HepG2 (cell line): ENCODE data around the gene HYCC2. TPM values are rescaled to one million over a fixed set of nuclear protein-coding genes. Genes with fewer than 3 reads are reported as not detected.
A peak's percentile ranks its signal among the peaks of the same experiment; 100 is the strongest.

ENCODE experiments used
- ARID3A ChIP-seq: IDR thresholded peaks from 2 replicates; pipeline ENCODE4 v1.6.1; 2012; ENCODE audit warnings: low read depth, low read length, improper control_type of control experiment
- ARID4A ChIP-seq: sonication (generic); formaldehyde crosslinking; IDR thresholded peaks from 2 replicates; pipeline ENCODE4 v1.5.0; 2020; ENCODE audit warnings: mild to moderate bottlenecking, missing genetic modification reagents, borderline replicate concordance
- CREB3 ChIP-seq: sonication (generic); formaldehyde crosslinking; IDR thresholded peaks from 2 replicates; pipeline ENCODE4 v1.5.0; 2020; ENCODE audit warnings: missing genetic modification reagents
- GZF1 ChIP-seq: sonication (generic); formaldehyde crosslinking; IDR thresholded peaks from 2 replicates; pipeline ENCODE4 v1.5.1; 2020; ENCODE audit warnings: mild to moderate bottlenecking, missing genetic modification reagents
- KLF16 ChIP-seq, 2 experiments: sonication (generic) in 1 of 2; formaldehyde crosslinking in 1 of 2; IDR thresholded peaks; 2 replicates each; pipeline versions ENCODE4 v1.6.1 to v1.8.0; 2016 to 2023; ENCODE audit warnings: missing genetic modification reagents in 2 of 2, missing compliant biosample characterization in 1 of 2
- LRRFIP1 ChIP-seq: sonication (generic); formaldehyde crosslinking; conservative IDR thresholded peaks from 2 replicates; pipeline ENCODE4 v1.4.0; 2020; ENCODE audit warnings: missing genetic modification reagents
- MAFG ChIP-seq: sonication (generic); formaldehyde crosslinking; IDR thresholded peaks from 2 replicates; pipeline ENCODE4 v1.5.1; 2020; ENCODE audit warnings: mild to moderate bottlenecking, missing genetic modification reagents
- MIXL1 ChIP-seq: IDR thresholded peaks from 2 replicates; pipeline ENCODE4 v1.6.1; 2016
- PHF21A ChIP-seq: sonication (generic); formaldehyde crosslinking; IDR thresholded peaks from 2 replicates; pipeline ENCODE4 v1.5.0; 2020; ENCODE audit warnings: mild to moderate bottlenecking, missing genetic modification reagents
- TEAD3 ChIP-seq: optimal IDR thresholded peaks from 2 replicates; pipeline ENCODE3; 2016; ENCODE audit warnings: borderline replicate concordance
- ZBTB21 ChIP-seq: sonication (generic); formaldehyde crosslinking; IDR thresholded peaks from 2 replicates; pipeline ENCODE4 v1.4.0; 2020; ENCODE audit warnings: missing genetic modification reagents
- ZMYM3 ChIP-seq: sonication (generic); formaldehyde crosslinking; IDR thresholded peaks from 2 replicates; pipeline ENCODE4 v1.5.1; 2020; ENCODE audit warnings: mild to moderate bottlenecking, missing genetic modification reagents
- ZNF251 ChIP-seq: sonication (generic); formaldehyde crosslinking; IDR thresholded peaks from 2 replicates; pipeline ENCODE4 v1.9.0; 2021; ENCODE audit warnings: mild to moderate bottlenecking, missing genetic modification reagents
- ZNF3 ChIP-seq: IDR thresholded peaks from 2 replicates; pipeline ENCODE4 v1.7.0; 2017; ENCODE audit warnings: inconsistent platforms
- ZNF414 ChIP-seq: sonication (generic); formaldehyde crosslinking; IDR thresholded peaks from 2 replicates; pipeline ENCODE4 v1.5.0; 2020; ENCODE audit warnings: missing genetic modification reagents
- ZNF441 ChIP-seq: sonication (generic); formaldehyde crosslinking; IDR thresholded peaks from 2 replicates; pipeline ENCODE4 v1.7.0; 2021; ENCODE audit warnings: missing genetic modification reagents, borderline replicate concordance
- ZNF704 ChIP-seq: sonication (generic); formaldehyde crosslinking; IDR thresholded peaks from 2 replicates; pipeline ENCODE4 v1.8.1; 2023; ENCODE audit warnings: mild to moderate bottlenecking, inconsistent platforms, moderate library complexity, missing genetic modification reagents, borderline replicate concordance
- polyA plus RNA-seq, 8 experiments: library from polyadenylated mRNA; depleted of rRNA in 3 of 8; stranded (reverse) in 7 of 8; unstranded in 1 of 8; fragments of >200 nt; fragmentation: Illumina TruSeq in 4 of 8; extraction: Trizol in 4 of 8; gene quantifications; 2 replicates each; pipeline versions ENCODE4 v1.2.1 to v1.2.3, GENCODE V29; 2011 to 2016; ENCODE audit warnings: low read depth in 4 of 8, missing spikeins in 1 of 8, mixed read lengths in 1 of 8; ENCODE audit not compliant: insufficient read depth in 1 of 8
- total RNA-seq, 5 experiments: library from RNA; depleted of rRNA; stranded (reverse); fragments of >200 nt; fragmentation: Illumina TruSeq; extraction: Trizol; gene quantifications; 2 replicates each; pipeline ENCODE4 v1.2.3, GENCODE V29; 2016; ENCODE audit warnings: low read depth in 1 of 5

Gene HYCC2
- total and polyA plus RNA-seq, 2 of the 13 experiments (the other 11 are each of a cell fraction or from before 2014, with no cell fraction given), result 4.7 to 13.9 TPM

- TF ChIP-seq TEAD3 (peak; percentile 65), GZF1 (CRISPR knock-in tag) (no peak), ARID4A (CRISPR knock-in tag) (peak; percentile 89; the same call in 1 of the 2 replicates), MIXL1 (CRISPR knock-in tag) (peak; percentile 16; the same call in 1 of the 2 replicates), LRRFIP1 (CRISPR knock-in tag) (no peak), ZBTB21 (0 out of 2 replicates have a peak, but pooled peaks have one; percentile 17), ZMYM3 (CRISPR knock-in tag) (0 out of 2 replicates have a peak, but pooled peaks have one; percentile 8), PHF21A (CRISPR knock-in tag) (peak; percentile 87; the same call in 1 of the 2 replicates), MAFG (CRISPR knock-in tag) (peak; percentile 79), ZNF3 (CRISPR knock-in tag) (no peak), KLF16 (CRISPR knock-in tag; IDR thresholded peaks at IDR 0.05) (peak in 1 of 2 experiments; percentile 82; a peak in 1 of 4 replicates), CREB3 (CRISPR knock-in tag) (peak; percentile 94), ZNF414 (CRISPR knock-in tag) (no peak; the same call in none of the 2 replicates), ZNF441 (peak; percentile 46; the same call in 1 of the 2 replicates), ZNF251 (CRISPR knock-in tag) (no peak), ZNF704 (CRISPR knock-in tag) (peak; percentile 98), ARID3A (no peak)
Observed at GRCh38 chr2:201116115-201116958, 44.9 kb upstream of the HYCC2 start, which contains the start of gene CFLAR (continued).
